ENCODE data around the gene COMMD8.

Gene COMMD8

GRCh38 chr4:47471064-47471463, 7.6 kb upstream of the COMMD8 start:
- DNase-seq = no peak

- DNase-seq = no peak
Observed at GRCh38 chr4:47469951-47470350, 6.4 kb upstream of the COMMD8 start.

- DNase-seq = no peak
Observed at GRCh38 chr4:47468706-47469365, 5.3 kb upstream of the COMMD8 start.

GRCh38 chr4:47466056-47466785, 2.7 kb upstream of the COMMD8 start:
- no peak for DNase-seq

- DNase-seq = no peak
Observed at GRCh38 chr4:47465004-47465403, 1.5 kb upstream of the COMMD8 start.

GRCh38 chr4:47462799-47463234, 685 bp downstream of the COMMD8 start:
- no peak for DNase-seq

GRCh38 chr4:47451657-47452056, 11.8 kb downstream of the COMMD8 start:
- DNase-seq = no peak

GRCh38 chr4:47444031-47444430, 19.5 kb downstream of the COMMD8 start:
- DNase-seq = no peak

GRCh38 chr4:47442980-47443379, 20.5 kb downstream of the COMMD8 start:
- DNase-seq = no peak

GRCh38 chr4:47434931-47435330, 28.6 kb downstream of the COMMD8 start:
- no peak for DNase-seq

GRCh38 chr4:47432749-47433148, 30.8 kb downstream of the COMMD8 start:
- DNase-seq = no peak

- no peak for DNase-seq
Observed at GRCh38 chr4:47427935-47428334, 35.6 kb downstream of the COMMD8 start.

GRCh38 chr4:47425628-47426027, 37.9 kb downstream of the COMMD8 start:
- DNase-seq = no peak

GRCh38 chr4:47419296-47419695, 44.2 kb downstream of the COMMD8 start:
- no peak for DNase-seq

- no peak for DNase-seq
Observed at GRCh38 chr4:47418147-47418546, 45.4 kb downstream of the COMMD8 start.

GRCh38 chr4:47415719-47416118, 47.8 kb downstream of the COMMD8 start:
- no peak for DNase-seq

GRCh38 chr4:47413521-47413920, 50.0 kb downstream of the COMMD8 start:
- no peak for DNase-seq

GRCh38 chr4:47410271-47410670, 53.2 kb downstream of the COMMD8 start:
- DNase-seq = no peak

- DNase-seq = no peak
Observed at GRCh38 chr4:47406408-47406807, 57.1 kb downstream of the COMMD8 start.

All from NCI-H446 treated with DMSO at 0.1 percent for 48 hours (cell line).